COLO668 (cell line): ENCODE results near the gene ANKFN1.

ENCODE experiments used
- DNase-seq: peaks from one replicate; lab custom pipeline; 2025; ENCODE audit not compliant: unreplicated experiment; lab: John Stamatoyannopoulos, UW

Gene ANKFN1

GRCh38 chr17:56489980-56490379, 336.7 kb downstream of the ANKFN1 start:
- DNase-seq: no peak

GRCh38 chr17:56495556-56495955, 342.3 kb downstream of the ANKFN1 start:
- DNase-seq: no peak

- DNase-seq: no peak
Observed at GRCh38 chr17:56497132-56497531, 343.9 kb downstream of the ANKFN1 start.

GRCh38 chr17:56499799-56500388, 346.6 kb downstream of the ANKFN1 start:
- DNase-seq: no peak

- no peak for DNase-seq
Observed at GRCh38 chr17:56502120-56502654, 348.9 kb downstream of the ANKFN1 start.

GRCh38 chr17:56505154-56505756, 352.0 kb downstream of the ANKFN1 start:
- DNase-seq: no peak

- no peak for DNase-seq
Observed at GRCh38 chr17:56506349-56506748, 353.1 kb downstream of the ANKFN1 start.

GRCh38 chr17:56510554-56511342, 357.5 kb downstream of the ANKFN1 start:
- no peak for DNase-seq

GRCh38 chr17:56514264-56514663, 361.0 kb downstream of the ANKFN1 start:
- no peak for DNase-seq

- no peak for DNase-seq
Observed at GRCh38 chr17:56514899-56515298, 361.6 kb downstream of the ANKFN1 start.

- no peak for DNase-seq
Observed at GRCh38 chr17:56521414-56522141, 368.3 kb downstream of the ANKFN1 start.

- DNase-seq: no peak
Observed at GRCh38 chr17:56523042-56523441, 369.8 kb downstream of the ANKFN1 start.

GRCh38 chr17:56528696-56529095, 375.4 kb downstream of the ANKFN1 start:
- DNase-seq: no peak

- DNase-seq: no peak
Observed at GRCh38 chr17:56532926-56533325, 379.7 kb downstream of the ANKFN1 start.

- DNase-seq: no peak
Observed at GRCh38 chr17:56536766-56537165, 383.5 kb downstream of the ANKFN1 start.

GRCh38 chr17:56540836-56541235, 387.6 kb downstream of the ANKFN1 start:
- no peak for DNase-seq

GRCh38 chr17:56543280-56543679, 390.0 kb downstream of the ANKFN1 start:
- no peak for DNase-seq

- DNase-seq: no peak
Observed at GRCh38 chr17:56545106-56545505, 391.8 kb downstream of the ANKFN1 start.

- no peak for DNase-seq
Observed at GRCh38 chr17:56545930-56546329, 392.7 kb downstream of the ANKFN1 start.

- DNase-seq: no peak
Observed at GRCh38 chr17:56548661-56549060, 395.4 kb downstream of the ANKFN1 start.

- DNase-seq: no peak
Observed at GRCh38 chr17:56549501-56549900, 396.2 kb downstream of the ANKFN1 start.
